AG04450 (cell line): Measurements from ENCODE around the gene CAPN3. TPM values are rescaled to one million over a fixed set of nuclear protein-coding genes. Genes with fewer than 3 reads are reported as not detected.
A peak's percentile ranks its signal among the peaks of the same experiment; 100 is the strongest.

Source experiments
- CTCF ChIA-PET: fragments of 300-600, 350-600 bp; formaldehyde crosslinking; extraction: SDS; loops from one replicate; lab custom pipeline; 2022; ENCODE audit warnings: antibody characterized with exemption, inconsistent platforms; lab: Charles Lee
- POLR2A ChIA-PET: fragments of 350-600 bp; formaldehyde crosslinking; extraction: SDS; loops from one replicate; lab custom pipeline; 2021; ENCODE audit warnings: antibody characterized with exemption, inconsistent platforms; lab: Yijun Ruan, JAX
- DNase-seq: peaks from one replicate; pipeline ENCODE4 v3.0.0-alpha.2; 2011; ENCODE audit warnings: low read depth, low spot score
- H3K27ac ChIP-seq: one replicate; pipeline ENCODE4 v1.5.1; 2012; ENCODE audit warnings: low read depth, low read length, control low read depth
- H3K27me3 ChIP-seq: one replicate; pipeline ENCODE4 v1.6.0; 2012; ENCODE audit warnings: low read length; ENCODE audit not compliant: control insufficient read depth, insufficient read depth
- H3K4me3 ChIP-seq: 2 replicates; pipeline ENCODE4 v1.5.1; 2011; ENCODE audit warnings: mild to moderate bottlenecking, low read depth, low read length, control low read depth
- H3K9me3 ChIP-seq: 2 replicates; pipeline ENCODE4 v1.5.1; 2012; ENCODE audit warnings: low read length; ENCODE audit not compliant: control insufficient read depth, insufficient read depth
- polyA plus RNA-seq: library from polyadenylated mRNA; depleted of rRNA; stranded (reverse); fragments of >200 nt; gene quantifications from 2 replicates; pipeline ENCODE4 v1.2.3, GENCODE V29; 2011; rRNA removed
- small RNA-seq: library from RNA; depleted of rRNA; stranded (forward); fragments of <200 nt; gene quantifications from one replicate; pipeline ENCODE3, GENCODE V24; 2012; ENCODE audit warnings: low read depth; ENCODE audit not compliant: insufficient read length
- TF ChIP-seq, protein P1 (sequence below): IDR thresholded peaks from 2 replicates; pipeline ENCODE4 v1.5.1; 2011; ENCODE audit warnings: low read depth, low read length, control low read depth, inconsistent platforms

Gene CAPN3
- polyA plus RNA-seq, 1 experiment, result 1.2 TPM

DNA sequence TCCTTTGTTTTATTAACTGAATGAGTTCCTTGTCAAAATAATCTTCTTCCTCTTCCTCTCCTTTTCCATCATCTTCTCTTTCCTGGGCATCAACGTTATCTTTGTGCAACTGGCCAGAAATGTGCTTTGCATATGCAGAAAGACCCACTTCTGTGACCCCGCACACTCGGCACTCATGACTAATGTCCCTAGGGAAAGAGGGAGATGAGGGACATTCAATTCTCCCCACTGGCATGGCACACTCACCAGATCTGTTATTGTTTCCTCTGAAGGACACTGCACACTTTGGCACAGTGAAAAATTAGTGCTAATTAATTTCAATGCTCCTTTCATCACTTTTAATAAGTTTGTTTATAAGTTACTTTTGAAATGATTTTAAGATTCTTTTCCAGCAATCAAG, 97.7 kb downstream of the CAPN3 start:
- Histone ChIP-seq H3K27ac (peak overlapping the region; percentile 94), H3K4me3 (peak overlapping the region; percentile 60), H3K27me3 (no peaks in the 10 kb centered on the region), H3K9me3 (no peaks in the 10 kb centered on the region)
- ChIA-PET CTCF (interaction anchor here (0.6 to 1.5 kb wide), 3 partner anchors 15 to 72 kb away, joined by 3 to 8 read pairs (median 6); no protein-coding TSS in a partner anchor), POLR2A (interaction anchor here (0.6 to 1.8 kb wide), 8 partner anchors 12 to 249 kb away, joined by 3 to 8 read pairs (median 6); partner anchors contain the start of genes GANC, SNAP23, TMEM87A and VPS39)
- no peak for DNase-seq
- TF ChIP-seq, protein P1, sequence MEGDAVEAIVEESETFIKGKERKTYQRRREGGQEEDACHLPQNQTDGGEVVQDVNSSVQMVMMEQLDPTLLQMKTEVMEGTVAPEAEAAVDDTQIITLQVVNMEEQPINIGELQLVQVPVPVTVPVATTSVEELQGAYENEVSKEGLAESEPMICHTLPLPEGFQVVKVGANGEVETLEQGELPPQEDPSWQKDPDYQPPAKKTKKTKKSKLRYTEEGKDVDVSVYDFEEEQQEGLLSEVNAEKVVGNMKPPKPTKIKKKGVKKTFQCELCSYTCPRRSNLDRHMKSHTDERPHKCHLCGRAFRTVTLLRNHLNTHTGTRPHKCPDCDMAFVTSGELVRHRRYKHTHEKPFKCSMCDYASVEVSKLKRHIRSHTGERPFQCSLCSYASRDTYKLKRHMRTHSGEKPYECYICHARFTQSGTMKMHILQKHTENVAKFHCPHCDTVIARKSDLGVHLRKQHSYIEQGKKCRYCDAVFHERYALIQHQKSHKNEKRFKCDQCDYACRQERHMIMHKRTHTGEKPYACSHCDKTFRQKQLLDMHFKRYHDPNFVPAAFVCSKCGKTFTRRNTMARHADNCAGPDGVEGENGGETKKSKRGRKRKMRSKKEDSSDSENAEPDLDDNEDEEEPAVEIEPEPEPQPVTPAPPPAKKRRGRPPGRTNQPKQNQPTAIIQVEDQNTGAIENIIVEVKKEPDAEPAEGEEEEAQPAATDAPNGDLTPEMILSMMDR, result no peak

DNA sequence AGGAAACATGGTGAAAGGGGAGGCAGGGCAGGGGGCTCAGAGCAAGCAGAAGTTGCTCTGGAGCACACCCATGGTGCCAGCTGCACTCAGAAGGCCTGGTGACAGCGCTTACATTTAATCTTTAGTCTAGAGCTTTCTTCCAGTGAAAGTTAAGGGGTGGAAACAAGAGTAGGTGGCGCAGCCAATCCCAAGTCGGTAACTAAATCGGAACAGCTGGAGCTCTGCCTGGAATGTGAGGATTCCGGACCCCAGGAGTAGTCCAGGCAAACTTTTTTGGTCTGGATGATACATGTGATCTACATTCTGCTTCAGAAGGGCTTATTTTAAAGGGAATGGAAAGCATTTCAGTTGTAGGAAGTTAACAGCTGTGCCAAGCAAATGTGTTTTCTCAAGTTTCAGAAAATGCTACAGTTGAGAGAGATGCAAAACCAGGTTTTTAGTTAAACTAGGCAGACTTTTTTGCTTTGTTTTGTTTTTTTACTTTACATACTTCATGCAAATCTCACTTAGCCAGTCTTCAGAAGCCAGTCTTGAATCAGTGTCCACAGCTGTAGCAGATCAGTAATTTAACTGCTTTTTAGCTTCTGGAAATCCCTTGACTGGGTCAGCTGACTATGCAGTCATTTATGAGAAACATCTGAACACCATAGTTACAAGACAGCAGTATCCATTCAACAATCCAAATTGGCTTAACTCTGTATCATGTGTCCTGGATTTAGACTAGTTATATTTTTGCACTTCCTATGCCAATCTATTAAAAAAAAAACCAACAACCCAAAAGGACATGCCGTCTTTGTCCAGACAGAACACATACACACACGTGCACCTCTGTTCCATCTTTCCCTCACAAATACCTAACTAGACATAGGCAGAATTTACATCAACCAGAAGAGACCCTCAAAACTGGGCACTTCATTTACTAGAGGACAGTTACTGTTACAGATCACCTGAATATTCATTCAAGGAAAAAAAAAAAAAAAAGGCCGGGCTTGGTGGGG, 98.4 kb downstream of the CAPN3 start:
- TF ChIP-seq, protein P1, result no peak
- Histone ChIP-seq H3K27me3 (no peaks in the 10 kb centered on the region), H3K27ac (peak overlapping the region; percentile 94), H3K9me3 (no peaks in the 10 kb centered on the region), H3K4me3 (peak overlapping the region; percentile 60)
- ChIA-PET CTCF (interaction anchor here (0.5 to 1.5 kb wide), 3 partner anchors 14 to 467 kb away, joined by 4 to 8 read pairs (median 6); no protein-coding TSS in a partner anchor), POLR2A (interaction anchor here (0.6 to 1.8 kb wide), 11 partner anchors 9 to 249 kb away, joined by 3 to 8 read pairs (median 4); partner anchors contain the start of genes GANC, SNAP23, TMEM87A and VPS39)
- peak; percentile 88 for DNase-seq

- CTCF ChIA-PET, result interaction anchor here (2.1 kb wide), 1 partner anchor 11 kb away, joined by 6 read pairs; no protein-coding TSS in a partner anchor
- TF ChIP-seq, protein P1, result no peak
These were observed 102.0 kb downstream of the CAPN3 start for GRCh38 chr15:42461261-42461660.

More at GRCh38 chr15:42461261-42461660, 102.0 kb downstream of the CAPN3 start:
- POLR2A ChIA-PET, result no interaction called here
- no peak for DNase-seq
- H3K27ac ChIP-seq, result no peak overlapping the region
- H3K27me3 ChIP-seq, result no peaks in the 10 kb centered on the region
- no peak overlapping the region for H3K4me3 ChIP-seq
- no peaks in the 10 kb centered on the region for H3K9me3 ChIP-seq

Small RNA genes within 50 kb of the gene (small RNA-seq; reads per million reads assigned to genes)
- gene RNU6-188P, result not detected

Other genes with a start within 250 kb of the CAPN3 start
- gene PLA2G4F, start 202.9 kb upstream of the CAPN3 start, polyA plus RNA-seq, result not detected in 2 replicates
- gene VPS39, start 151.2 kb upstream of the CAPN3 start, polyA plus RNA-seq, result 67.3 and 69.0 TPM in 2 replicates
- gene GANC, start 86.3 kb upstream of the CAPN3 start, polyA plus RNA-seq, result 14.6 and 16.5 TPM in 2 replicates
- gene TMEM87A, start 86.1 kb upstream of the CAPN3 start, polyA plus RNA-seq, result 27.2 and 37.4 TPM in 2 replicates
- gene ZNF106, start 131.6 kb downstream of the CAPN3 start, polyA plus RNA-seq, result 60.8 and 67.4 TPM in 2 replicates
- gene SNAP23, start 136.1 kb downstream of the CAPN3 start, polyA plus RNA-seq, result 65.9 and 83.7 TPM in 2 replicates
- gene LRRC57, start 189.3 kb downstream of the CAPN3 start, polyA plus RNA-seq, result 18.2 and 18.3 TPM in 2 replicates
- gene HAUS2, start 189.3 kb downstream of the CAPN3 start, polyA plus RNA-seq, result 26.4 and 30.6 TPM in 2 replicates
- 2.2 and 3.0 TPM in 2 replicates for gene STARD9, start 216.1 kb downstream of the CAPN3 start, polyA plus RNA-seq